Endothelial cell of umbilical vein (primary cell): ENCODE results near the gene P2RX2. TPM values are rescaled to one million over a fixed set of nuclear protein-coding genes. Genes with fewer than 3 reads are reported as not detected.

ENCODE experiments used
- BruUV-seq: library from RNA; stranded (reverse); fragments of 400-500 nt; replicated peaks from 2 replicates; lab custom pipeline; 2021; lab: Mats Ljungman, UMichigan
- CTCF ChIA-PET: fragments of 300-600, 350-600 bp; sonication (Branson Sonifier 250); formaldehyde crosslinking; loops from one replicate; lab custom pipeline; 2021; ENCODE audit warnings: antibody characterized with exemption, inconsistent platforms; lab: Charles Lee
- POLR2A ChIA-PET: fragments of 300-600, 350-600 bp; sonication (Branson Sonifier 250); formaldehyde crosslinking; loops from one replicate; lab custom pipeline; 2021; ENCODE audit warnings: antibody characterized with exemption, inconsistent platforms; lab: Charles Lee
- DNase-seq: peaks from one replicate; pipeline ENCODE4 v3.0.0-alpha.2; 2011; ENCODE audit warnings: low read depth, low spot score
- FAIRE-seq: peaks from 2 replicates; lab custom pipeline; 2011; peaks lifted over from hg19 to GRCh38; lab: Jason Lieb, UNC
- H2AFZ ChIP-seq: 2 replicates; pipeline ENCODE4 v1.6.0; 2012; ENCODE audit warnings: low read depth, low read length, control low read depth, inconsistent platforms
- H3K27ac ChIP-seq: 2 replicates; pipeline ENCODE4 v1.5.1; 2011; ENCODE audit warnings: low read depth, mild to moderate bottlenecking, control low read depth, low read length, moderate library complexity; ENCODE audit not compliant: insufficient read depth
- H3K27me3 ChIP-seq, 2 experiments: 2 replicates each; pipeline versions ENCODE4 v1.6.0 to v1.6.1; 2011; ENCODE audit warnings: low read length in 2 of 2, mixed read lengths in 1 of 2; ENCODE audit not compliant: control insufficient read depth in 2 of 2, insufficient read depth in 2 of 2
- H3K36me3 ChIP-seq, 2 experiments: 2 replicates in 1 of 2; 3 replicates in 1 of 2; pipeline ENCODE4 v1.5.1; 2011; ENCODE audit warnings: low read length in 2 of 2, mild to moderate bottlenecking in 1 of 2, moderate library complexity in 1 of 2; ENCODE audit not compliant: control insufficient read depth in 2 of 2, insufficient read depth in 2 of 2; ENCODE audit errors: extremely low read depth in 1 of 2
- H3K4me1 ChIP-seq: 3 replicates; pipeline ENCODE4 v1.5.1; 2011; ENCODE audit warnings: mild to moderate bottlenecking, low read length; ENCODE audit not compliant: control insufficient read depth, insufficient read depth; ENCODE audit errors: extremely low read depth
- H3K4me2 ChIP-seq: 2 replicates; pipeline ENCODE4 v1.6.1; 2011; ENCODE audit warnings: low read length, control low read depth, mixed read lengths; ENCODE audit not compliant: insufficient read depth
- H3K4me3 ChIP-seq, 3 experiments: fragments of 200-600 bp in 1 of 3; sonication (generic), shearing (Covaris generic) in 1 of 3; replicated peaks in 1 of 3; 2 replicates each; pipeline ENCODE4 v1.5.1; 2011 to 2016; ENCODE audit warnings: control low read depth in 3 of 3, low read length in 3 of 3, mild to moderate bottlenecking in 2 of 3, inconsistent platforms in 1 of 3, low read depth in 1 of 3, moderate library complexity in 1 of 3; ENCODE audit not compliant: insufficient read depth in 1 of 3
- H3K79me2 ChIP-seq: 2 replicates; pipeline ENCODE4 v1.6.0; 2012; ENCODE audit warnings: low read length, inconsistent platforms; ENCODE audit not compliant: control insufficient read depth, insufficient read depth
- H3K9ac ChIP-seq: replicated peaks from 2 replicates; pipeline ENCODE3; 2011; ENCODE audit warnings: low read length, control low read depth; ENCODE audit not compliant: insufficient read depth; ENCODE audit errors: extremely low read depth
- H3K9me1 ChIP-seq: replicated peaks from 3 replicates; pipeline ENCODE4 v1.6.0; 2011; ENCODE audit warnings: mild to moderate bottlenecking, low read length; ENCODE audit not compliant: control insufficient read depth, insufficient read depth; ENCODE audit errors: extremely low read depth
- H3K9me3 ChIP-seq: replicated peaks from 2 replicates; pipeline ENCODE4 v1.5.1; 2012; ENCODE audit warnings: low read length, inconsistent platforms; ENCODE audit not compliant: control insufficient read depth, insufficient read depth
- H4K20me1 ChIP-seq: replicated peaks from 2 replicates; pipeline ENCODE3; 2011; ENCODE audit warnings: mild to moderate bottlenecking, low read length; ENCODE audit not compliant: control insufficient read depth, insufficient read depth; ENCODE audit errors: extremely low read depth
- CTCF ChIP-seq, 2 donors: IDR thresholded peaks; 1 replicate in 1 of 2; 2 replicates in 1 of 2; pipeline ENCODE4 v1.5.1; 2011; ENCODE audit warnings: low read length in 2 of 2, mild to moderate bottlenecking in 2 of 2, moderate library complexity in 2 of 2, control low read depth in 1 of 2, inconsistent platforms in 1 of 2, low read depth in 1 of 2; ENCODE audit not compliant: insufficient read depth in 1 of 2; ENCODE audit errors: extremely low read depth in 1 of 2
- EZH2 ChIP-seq: IDR thresholded peaks from 2 replicates; pipeline ENCODE4 v1.6.1; 2012; ENCODE audit warnings: borderline replicate concordance, low read depth, mild to moderate bottlenecking, moderate library complexity, low read length, inconsistent platforms; ENCODE audit not compliant: severe bottlenecking
- FOS ChIP-seq: IDR thresholded peaks from 2 replicates; pipeline ENCODE4 v1.6.1; 2011; ENCODE audit warnings: mild to moderate bottlenecking, low read length, moderate library complexity, borderline replicate concordance; ENCODE audit not compliant: insufficient read depth
- GATA2 ChIP-seq: IDR thresholded peaks from 2 replicates; pipeline ENCODE4 v1.7.0; 2011; ENCODE audit warnings: low read depth, mild to moderate bottlenecking, moderate library complexity, mixed read lengths, low read length; ENCODE audit not compliant: insufficient read length, insufficient read depth
- JUN ChIP-seq: IDR thresholded peaks from 2 replicates; pipeline ENCODE4 v1.6.1; 2011; ENCODE audit warnings: borderline replicate concordance, low read depth; ENCODE audit not compliant: insufficient read length, insufficient read depth
- MAX ChIP-seq: IDR thresholded peaks from 2 replicates; pipeline ENCODE4 v1.6.1; 2011; ENCODE audit not compliant: insufficient read depth, insufficient read length
- MYC ChIP-seq: IDR thresholded peaks from one replicate; pipeline ENCODE4 v1.6.1; 2011; ENCODE audit warnings: mild to moderate bottlenecking, low read depth, low read length
- POLR2A ChIP-seq: IDR thresholded peaks from 2 replicates; pipeline ENCODE4 v1.6.1; 2012; ENCODE audit warnings: low read depth, mild to moderate bottlenecking, control low read depth, low read length
- POLR2AphosphoS5 ChIP-seq: IDR thresholded peaks from 2 replicates; pipeline ENCODE4 v1.6.1; 2012; ENCODE audit warnings: low read depth, mild to moderate bottlenecking, control low read depth, low read length, moderate library complexity; ENCODE audit not compliant: insufficient read depth
- dilution Hi-C: fragments of 300-500 bp; cut with MboI; formaldehyde crosslinking; loops from one replicate; pipeline ENCODE4 v1.15.0; 2019; ENCODE audit warnings: low sequenced_read_pairs; ENCODE audit not compliant: extremely low pct_ligation_motif_present
- intact Hi-C: fragments of 100-400 bp; cut with micrococcal nuclease; formaldehyde crosslinking; loops from one replicate; pipeline ENCODE4 v1.10.0; 2022
- polyA plus RNA-seq, 4 experiments: library from polyadenylated mRNA; depleted of rRNA in 3 of 4; stranded (reverse) in 3 of 4; unstranded in 1 of 4; fragments of >200 nt; gene quantifications; 2 replicates each; pipeline versions ENCODE4 v1.2.1 to v1.2.3, GENCODE V29; 2011 to 2012; ENCODE audit warnings: missing spikeins in 1 of 4
- total RNA-seq: library from RNA; stranded (reverse); gene quantifications from 2 replicates; pipeline ENCODE4 v1.2.3, GENCODE V29; 2021

Gene P2RX2
- total and polyA plus RNA-seq, 2 donors (not counting 3 experiments of a cell fraction or from before 2014, with no cell fraction given): not detected

DNA sequence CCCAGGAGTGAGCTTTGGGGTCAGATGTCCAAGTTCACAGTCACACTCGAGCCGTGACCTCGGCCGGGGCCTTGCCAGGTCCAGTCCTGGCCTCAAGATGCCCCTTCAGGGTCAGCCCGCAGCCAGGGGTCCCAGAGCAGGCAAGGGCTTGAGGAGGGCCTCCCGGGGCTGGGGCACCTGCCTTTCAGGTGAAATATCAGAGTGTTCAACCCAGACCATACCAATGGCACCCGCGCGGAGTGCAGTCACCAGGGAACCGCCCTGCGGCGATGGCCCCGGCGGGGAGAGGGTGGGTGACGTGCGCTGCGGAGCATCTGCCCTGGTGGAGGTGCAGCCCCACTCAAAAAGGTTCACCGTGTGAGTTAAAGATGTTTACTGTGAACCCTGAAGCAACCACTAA, 25.1 kb upstream of the P2RX2 start:
- H3K4me2 ChIP-seq: no peak overlapping the region
- dilution Hi-C loops (no loop called here), intact Hi-C loops (no loop called here)
- H4K20me1 ChIP-seq: no peaks in the 10 kb centered on the region
- no peak for TF ChIP-seq CTCF (IDR thresholded peaks at IDR 0.05; ENCODE audit: extremely low read depth in 1 of 2, insufficient read depth in 1 of 2, low read depth in 1 of 2, low read length in 2 of 2)
- TF ChIP-seq MAX: no peak
- TF ChIP-seq MYC: no peak
- TF ChIP-seq GATA2: no peak
- TF ChIP-seq POLR2AphosphoS5: no peak
- TF ChIP-seq POLR2A: no peak
- TF ChIP-seq JUN: no peak
- TF ChIP-seq EZH2: no peak
- TF ChIP-seq FOS: no peak
- BruUV-seq: no TSS peak
- H3K27ac ChIP-seq: no peak overlapping the region
- ChIA-PET POLR2A (no interaction called here), CTCF (interaction anchor here (0.7 kb wide), 1 partner anchor 178 kb away, joined by 3 read pairs; no protein-coding TSS in a partner anchor)
- H3K9ac ChIP-seq: no peak overlapping the region
- H3K36me3 ChIP-seq: no peaks in the 10 kb centered on the region
- H3K9me1 ChIP-seq: no peaks in the 10 kb centered on the region
- no peaks in the 10 kb centered on the region for H3K79me2 ChIP-seq
- H2AFZ ChIP-seq: peak overlapping the region; percentile 33
- H3K4me1 ChIP-seq: no peaks in the 10 kb centered on the region
- no peak overlapping the region for H3K4me3 ChIP-seq
- no peaks in the 10 kb centered on the region for H3K27me3 ChIP-seq
- H3K9me3 ChIP-seq: no peaks in the 10 kb centered on the region
- DNase-seq: no peak
- no peak for FAIRE-seq
